Measurements from ENCODE around the gene HPCAL1. TPM values are rescaled to one million over a fixed set of nuclear protein-coding genes. Genes with fewer than 3 reads are reported as not detected.

HPCAL1 gene
- 10 to 100 TPM; 18.6 to 59.5 (median 37.1) TPM for total RNA-seq

DNA sequence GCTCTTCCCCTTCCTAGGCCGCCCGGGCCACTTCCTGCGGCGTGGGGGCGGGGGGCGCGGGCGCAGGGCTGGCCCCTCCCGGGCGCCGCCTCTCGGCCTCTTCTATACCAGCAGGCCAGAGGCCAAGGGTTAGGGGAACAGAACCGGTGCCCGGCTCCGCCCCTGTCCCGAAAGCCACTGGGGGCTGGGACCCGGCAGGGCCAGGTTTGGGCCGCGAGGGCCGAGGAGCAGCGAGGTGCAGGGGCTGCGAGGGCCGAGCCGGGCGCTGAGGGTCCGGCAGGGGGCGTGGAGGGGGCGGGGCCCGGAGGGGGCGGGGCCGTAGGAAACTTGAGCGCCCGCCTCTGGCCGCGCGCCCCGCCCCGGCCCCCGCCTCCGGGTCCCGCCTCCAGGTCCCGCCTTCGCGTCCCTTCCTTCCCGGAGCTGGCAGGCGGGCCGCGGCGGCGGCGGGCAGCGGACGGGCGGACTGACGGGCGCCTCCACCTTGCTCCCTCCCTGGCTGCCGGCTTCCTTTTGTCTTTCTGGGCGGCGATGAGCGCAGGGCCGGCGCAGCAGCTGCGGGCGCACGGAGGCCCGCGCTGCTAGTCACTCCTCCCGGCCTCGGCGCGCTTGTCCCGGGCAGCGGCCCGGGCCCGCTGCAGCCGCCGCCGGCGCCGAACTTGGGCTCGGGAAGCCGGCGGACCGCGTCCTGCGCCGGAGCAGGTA is at the start of gene HPCAL1:
Gene HPCAL1, plus strand, starts transcription at position 426 of the 702 bp plus-strand sequence. CDS start 116,854 bp downstream, outside the sequence.
- TF ChIP-seq CTCF (IDR thresholded peaks at IDR 0.05; ENCODE audit: low read depth), result no peak

GRCh38 chr2:10253596-10254372 is 48.9 kb upstream of the HPCAL1 start:
- no peak for TF ChIP-seq CTCF (IDR thresholded peaks at IDR 0.05; ENCODE audit: low read depth)

DNA sequence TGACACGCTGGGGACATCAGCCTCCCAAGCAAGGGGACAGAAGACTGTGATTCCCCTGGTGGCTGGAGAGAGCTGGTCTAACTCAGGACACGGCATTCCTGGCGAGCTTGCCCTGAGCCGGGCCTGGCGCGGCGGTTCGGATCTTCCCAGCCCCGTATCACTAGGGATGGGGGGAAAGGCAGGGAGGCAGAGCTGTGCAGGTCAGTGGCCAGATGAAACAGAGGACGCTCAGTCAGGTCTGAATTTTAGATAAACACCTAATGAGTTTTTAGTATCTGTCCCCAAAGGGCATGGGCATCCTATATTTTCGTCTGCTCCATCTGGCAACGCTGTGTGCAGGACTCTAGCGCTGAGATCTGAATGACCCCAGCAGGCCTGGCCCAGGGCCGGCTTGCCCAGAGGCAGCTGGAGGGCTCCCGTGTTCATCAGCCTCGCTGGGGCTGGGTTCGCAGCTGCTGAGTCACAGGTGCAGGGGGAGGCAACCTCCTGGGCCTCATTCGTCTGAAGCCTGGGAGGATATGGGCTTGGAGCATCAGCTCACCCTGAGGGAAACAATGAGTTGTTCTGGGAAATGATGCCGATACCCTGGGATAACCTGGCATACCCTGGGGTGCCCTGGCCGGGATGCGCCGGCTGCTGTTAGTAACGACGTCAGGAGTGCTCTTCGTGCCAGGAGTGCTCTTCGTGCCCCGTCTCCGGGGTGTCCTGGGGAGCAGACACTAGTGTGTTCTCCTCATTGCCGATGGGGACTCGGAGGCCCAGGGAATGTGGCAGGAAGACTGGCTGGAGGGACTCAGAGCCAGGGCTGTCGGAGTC is 48.1 kb upstream of the HPCAL1 start:
- no peak for TF ChIP-seq CTCF (IDR thresholded peaks at IDR 0.05; ENCODE audit: low read depth)

- no peak for TF ChIP-seq CTCF (IDR thresholded peaks at IDR 0.05; ENCODE audit: low read depth)
These were observed 47.3 kb upstream of the HPCAL1 start for GRCh38 chr2:10255189-10256030.

- no peak for TF ChIP-seq CTCF (IDR thresholded peaks at IDR 0.05; ENCODE audit: low read depth)
These were observed 46.6 kb upstream of the HPCAL1 start for GRCh38 chr2:10256031-10256514.

DNA sequence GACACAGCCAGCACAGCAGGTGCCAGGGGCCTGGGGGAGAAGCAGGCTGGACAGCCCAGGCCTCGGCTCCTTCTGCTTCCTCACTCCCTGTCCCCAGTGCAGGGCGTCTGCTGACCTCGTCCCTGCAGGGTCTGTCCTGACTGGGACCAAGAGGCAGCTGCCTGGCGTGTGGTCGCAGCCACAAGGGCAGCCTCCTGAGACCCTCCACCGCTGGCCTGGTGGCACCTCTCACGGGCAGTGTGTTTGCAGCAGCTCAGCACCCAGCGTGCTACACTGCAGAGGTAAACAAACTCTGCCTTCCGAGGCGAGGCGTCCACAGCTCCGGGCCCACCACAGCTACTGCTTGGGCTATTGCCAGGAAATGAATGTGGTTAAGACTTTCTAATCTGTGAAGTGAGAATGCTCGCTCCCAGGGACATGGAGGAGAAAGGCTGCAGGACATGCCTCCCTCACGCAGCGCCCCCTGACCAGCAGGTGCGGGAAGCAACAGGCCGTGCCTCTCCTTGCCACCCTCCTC is 46.1 kb upstream of the HPCAL1 start:
- TF ChIP-seq CTCF (IDR thresholded peaks at IDR 0.05; ENCODE audit: low read depth), result no peak

Measured in subcutaneous adipose tissue (tissue), 4 donors.